Loucy (cell line): ENCODE measurements around the gene CYTH3.

Source experiments
- EZH2phosphoT487 ChIP-seq: fragments of 200-600 bp; IDR thresholded peaks from 2 replicates; pipeline ENCODE4 v1.6.1; 2018; ENCODE audit warnings: antibody characterized with exemption, mild to moderate bottlenecking, moderate library complexity, borderline replicate concordance
- TF ChIP-seq, protein P1 (sequence below): fragments of 200-600 bp; sonication (generic); conservative IDR thresholded peaks from 2 replicates; pipeline ENCODE4 v1.5.1; 2014; ENCODE audit warnings: mild to moderate bottlenecking, antibody characterized with exemption, low read length

DNA sequence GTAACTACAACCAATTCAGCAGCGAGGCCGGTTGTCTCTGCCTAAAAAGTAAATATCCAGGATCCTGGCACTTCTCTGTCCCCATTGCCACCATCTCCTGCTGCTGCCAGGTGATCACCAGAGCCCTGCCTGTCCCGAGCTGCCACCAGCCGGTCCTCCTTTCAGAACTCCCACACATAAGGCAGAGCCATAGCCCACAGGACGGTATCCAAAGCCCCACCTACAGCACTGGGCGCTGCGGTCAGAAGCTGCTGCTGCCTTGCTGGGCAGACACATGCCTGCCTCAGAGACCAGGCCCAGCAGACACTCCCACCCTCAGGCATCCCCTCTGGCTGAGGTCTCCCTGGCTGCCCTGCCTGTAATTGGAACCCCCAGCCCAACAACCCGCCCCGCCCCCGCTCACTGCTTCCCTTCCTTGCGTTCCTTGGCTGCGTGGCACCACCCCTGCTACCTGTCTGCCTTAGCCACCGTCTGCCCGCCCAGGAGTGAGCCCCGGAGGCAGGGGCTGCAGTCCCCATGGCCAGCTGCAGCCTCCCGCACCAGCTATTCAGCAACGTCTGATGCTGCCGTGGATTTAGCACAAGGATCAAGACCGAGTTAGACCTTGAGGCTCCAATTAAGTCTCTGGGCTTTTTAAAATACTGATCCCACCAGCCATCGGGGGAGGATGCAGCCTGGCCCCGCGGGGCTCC lies 100.7 kb downstream of the CYTH3 start:
- TF ChIP-seq, protein P1, sequence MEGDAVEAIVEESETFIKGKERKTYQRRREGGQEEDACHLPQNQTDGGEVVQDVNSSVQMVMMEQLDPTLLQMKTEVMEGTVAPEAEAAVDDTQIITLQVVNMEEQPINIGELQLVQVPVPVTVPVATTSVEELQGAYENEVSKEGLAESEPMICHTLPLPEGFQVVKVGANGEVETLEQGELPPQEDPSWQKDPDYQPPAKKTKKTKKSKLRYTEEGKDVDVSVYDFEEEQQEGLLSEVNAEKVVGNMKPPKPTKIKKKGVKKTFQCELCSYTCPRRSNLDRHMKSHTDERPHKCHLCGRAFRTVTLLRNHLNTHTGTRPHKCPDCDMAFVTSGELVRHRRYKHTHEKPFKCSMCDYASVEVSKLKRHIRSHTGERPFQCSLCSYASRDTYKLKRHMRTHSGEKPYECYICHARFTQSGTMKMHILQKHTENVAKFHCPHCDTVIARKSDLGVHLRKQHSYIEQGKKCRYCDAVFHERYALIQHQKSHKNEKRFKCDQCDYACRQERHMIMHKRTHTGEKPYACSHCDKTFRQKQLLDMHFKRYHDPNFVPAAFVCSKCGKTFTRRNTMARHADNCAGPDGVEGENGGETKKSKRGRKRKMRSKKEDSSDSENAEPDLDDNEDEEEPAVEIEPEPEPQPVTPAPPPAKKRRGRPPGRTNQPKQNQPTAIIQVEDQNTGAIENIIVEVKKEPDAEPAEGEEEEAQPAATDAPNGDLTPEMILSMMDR = no peak
- no peak for TF ChIP-seq EZH2phosphoT487
